ENCODE data around the gene PJVK.

PJVK gene

GRCh38 chr2:178413472-178414265 is 37.5 kb upstream of the PJVK start:
- no peak for TF ChIP-seq CTCF (IDR thresholded peaks at IDR 0.05; ENCODE audit: low read length, missing control alignments)
- peak; percentile 78 for DNase-seq (ENCODE audit: low read depth)
- peak overlapping the region; percentile 66 for H3K4me3 ChIP-seq (replicated peaks; ENCODE audit: low read depth, low read length)

- TF ChIP-seq CTCF (IDR thresholded peaks at IDR 0.05; ENCODE audit: low read length, missing control alignments) = peak; percentile 96
- peak; percentile 96 for DNase-seq (ENCODE audit: low read depth)
- H3K4me3 ChIP-seq (replicated peaks; ENCODE audit: low read depth, low read length) = peak overlapping the region; percentile 66
Measured at GRCh38 chr2:178414266-178415247, 36.6 kb upstream of the PJVK start.

GRCh38 chr2:178415979-178416378 is 35.2 kb upstream of the PJVK start:
- DNase-seq (ENCODE audit: low read depth) = no peak
- TF ChIP-seq CTCF (IDR thresholded peaks at IDR 0.05; ENCODE audit: low read length, missing control alignments) = no peak
- H3K4me3 ChIP-seq (replicated peaks; ENCODE audit: low read depth, low read length) = no peak overlapping the region

GRCh38 chr2:178417916-178418315 is 33.3 kb upstream of the PJVK start:
- no peak overlapping the region for H3K4me3 ChIP-seq (replicated peaks; ENCODE audit: low read depth, low read length)
- no peak for DNase-seq (ENCODE audit: low read depth)

GRCh38 chr2:178418426-178418825 is 32.8 kb upstream of the PJVK start:
- no peak for TF ChIP-seq CTCF (IDR thresholded peaks at IDR 0.05; ENCODE audit: low read length, missing control alignments)
- peak; percentile 50 for DNase-seq (ENCODE audit: low read depth)
- H3K4me3 ChIP-seq (replicated peaks; ENCODE audit: low read depth, low read length) = no peak overlapping the region

More at GRCh38 chr2:178417916-178418315, 33.3 kb upstream of the PJVK start:
- TF ChIP-seq CTCF (IDR thresholded peaks at IDR 0.05; ENCODE audit: low read length, missing control alignments) = no peak

- no peak overlapping the region for H3K4me3 ChIP-seq (replicated peaks; ENCODE audit: low read depth, low read length)
- TF ChIP-seq CTCF (IDR thresholded peaks at IDR 0.05; ENCODE audit: low read length, missing control alignments) = peak; percentile 45
- peak; percentile 59 for DNase-seq (ENCODE audit: low read depth)
Measured at GRCh38 chr2:178419123-178419522, 32.1 kb upstream of the PJVK start.
